Measurements from ENCODE around the gene HEATR1. TPM values are rescaled to one million over a fixed set of nuclear protein-coding genes. Genes with fewer than 3 reads are reported as not detected.

The HEATR1 gene
- total RNA-seq, 1 donor from 2014 or later: 27.8 TPM

DNA sequence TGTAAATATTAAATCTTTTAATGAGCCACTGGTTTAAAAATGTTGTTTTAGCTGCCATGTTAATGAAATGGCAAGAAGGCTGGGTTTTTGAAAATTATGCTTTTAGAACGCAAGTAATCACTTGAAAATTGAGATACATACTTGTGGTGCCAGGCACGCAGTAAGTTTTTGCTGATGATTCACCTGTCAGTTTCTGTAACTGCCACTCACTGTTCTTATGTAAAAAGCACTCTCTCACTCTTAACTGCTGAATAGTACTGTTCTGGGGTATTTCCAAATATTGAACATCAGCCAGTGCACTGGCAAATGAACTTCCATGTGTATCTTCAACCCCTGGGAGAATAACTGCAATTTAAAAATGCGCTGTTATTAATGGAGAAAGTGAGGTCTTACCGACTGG lies 62.6 kb downstream of the HEATR1 start:
- no peak for DNase-seq (ENCODE audit: extremely low read depth, low read depth, low spot score)

DNA sequence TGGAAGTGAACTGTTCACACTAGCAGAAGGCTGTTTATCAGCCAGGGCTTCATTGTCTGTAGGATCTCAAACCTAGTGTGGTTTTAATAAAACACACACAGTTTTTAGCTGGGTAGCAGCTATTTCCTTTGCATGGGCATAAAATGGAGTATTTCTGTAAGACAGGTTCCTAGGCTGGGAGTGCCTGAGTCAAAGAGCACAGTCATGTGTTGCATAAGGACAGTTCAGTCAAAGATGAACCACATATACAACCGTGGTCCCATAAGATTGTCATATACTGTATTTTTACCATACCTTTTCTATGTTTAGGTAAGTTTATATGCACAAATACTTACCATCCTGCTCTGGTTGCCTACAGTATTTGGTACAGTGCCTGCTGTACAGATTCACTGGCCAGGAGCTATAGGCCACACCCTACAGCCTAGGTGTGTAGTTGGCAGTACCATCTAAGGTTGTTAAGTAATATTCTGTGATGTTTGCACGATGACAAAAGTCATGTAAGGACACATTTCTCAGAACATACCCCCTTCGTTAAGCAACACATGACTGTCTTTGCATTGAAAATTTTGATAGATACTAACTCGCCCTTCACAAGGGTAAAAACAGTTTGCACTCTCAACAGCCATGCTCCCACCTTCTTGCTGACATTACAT lies 63.4 kb downstream of the HEATR1 start:
- DNase-seq (ENCODE audit: extremely low read depth, low read depth, low spot score): no peak

DNA sequence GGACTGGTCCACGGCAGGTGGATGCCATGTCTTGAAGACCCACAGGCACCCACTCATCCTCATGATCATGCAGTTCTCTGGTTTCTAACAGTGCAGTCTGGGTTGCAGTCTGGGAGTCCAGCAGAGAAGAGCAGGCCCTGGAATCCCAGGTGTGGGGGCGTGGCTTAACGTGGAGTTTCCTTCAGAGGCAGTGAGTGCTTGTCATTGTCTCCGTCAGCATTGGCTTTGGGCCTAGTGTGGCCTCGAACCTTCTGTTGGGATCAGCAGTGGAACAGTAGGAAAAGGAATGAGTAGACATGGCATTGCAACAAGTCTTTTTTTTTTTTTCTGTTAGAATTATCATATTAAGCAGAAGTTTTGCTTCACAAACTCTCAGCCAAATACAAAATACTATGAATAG lies 67.8 kb downstream of the HEATR1 start:
- DNase-seq (ENCODE audit: extremely low read depth, low read depth, low spot score): no peak

DNA sequence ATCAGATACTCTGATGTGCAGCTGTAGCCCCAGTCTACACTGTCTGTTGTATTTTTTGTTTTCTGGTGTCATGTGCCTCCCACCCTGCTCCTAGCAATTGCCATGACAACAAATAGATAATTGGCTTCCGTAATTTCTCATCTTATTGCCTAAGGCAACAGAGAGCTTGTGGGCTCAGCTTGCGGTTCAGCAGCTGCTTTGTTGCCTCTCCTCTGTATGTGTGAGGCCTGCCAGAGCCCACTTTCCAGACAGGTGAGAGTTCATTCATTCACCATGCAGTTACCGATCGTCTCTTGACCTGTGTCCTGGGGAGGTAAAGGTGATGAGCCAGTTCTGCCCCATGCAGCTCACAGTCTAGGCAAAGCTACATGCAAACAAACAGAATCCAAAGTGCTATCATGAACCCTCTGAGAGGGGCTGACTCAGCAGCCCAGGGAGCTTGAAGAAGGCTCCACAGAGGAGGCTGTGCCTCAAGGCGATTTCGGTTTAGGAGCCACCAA lies 68.6 kb downstream of the HEATR1 start:
- DNase-seq (ENCODE audit: extremely low read depth, low read depth, low spot score): no peak

DNA sequence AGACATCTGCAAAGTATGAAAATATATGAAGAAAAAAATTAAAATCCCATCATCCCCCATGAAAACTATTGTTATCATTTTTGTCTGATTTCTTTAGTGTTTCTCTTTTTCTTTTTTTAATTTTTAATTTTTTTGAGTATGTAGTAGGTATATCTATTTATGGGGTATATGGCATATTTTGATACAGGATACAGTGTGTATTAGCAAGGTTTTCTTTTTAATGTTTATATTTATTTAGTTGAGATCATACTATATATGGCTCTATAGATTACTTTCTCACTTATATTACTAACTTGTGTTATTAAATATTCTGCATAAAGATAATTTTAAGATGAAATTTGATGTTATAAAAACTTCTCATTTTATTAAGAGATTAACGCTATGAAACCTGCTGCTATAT lies 69.1 kb downstream of the HEATR1 start:
- DNase-seq (ENCODE audit: extremely low read depth, low read depth, low spot score): no peak

DNA sequence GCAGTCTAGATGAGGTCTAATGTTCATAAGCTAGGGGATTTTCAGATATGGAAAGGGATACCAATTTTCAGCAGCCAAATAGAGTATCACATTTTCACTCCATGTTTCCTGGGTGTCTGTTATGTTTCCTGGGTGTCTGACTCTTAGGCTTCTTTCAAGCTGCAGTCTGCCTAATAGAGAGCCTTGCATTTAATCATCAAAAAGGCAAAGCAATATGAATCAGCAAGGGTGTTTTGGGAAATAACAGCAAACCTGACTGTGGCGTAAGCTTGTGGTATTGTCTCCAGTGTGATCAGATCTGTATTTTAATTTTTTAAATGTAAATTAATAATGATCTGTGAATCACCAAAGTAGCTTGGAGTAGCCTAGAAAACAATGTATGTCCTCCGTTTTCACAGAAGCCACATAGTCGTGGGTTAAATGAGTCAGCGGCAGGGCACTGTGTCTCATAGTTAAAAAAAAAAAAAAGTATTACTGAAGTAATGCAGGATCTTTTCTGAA lies 70.1 kb downstream of the HEATR1 start:
- peak; percentile 16 for DNase-seq (ENCODE audit: extremely low read depth, low read depth, low spot score)

DNA sequence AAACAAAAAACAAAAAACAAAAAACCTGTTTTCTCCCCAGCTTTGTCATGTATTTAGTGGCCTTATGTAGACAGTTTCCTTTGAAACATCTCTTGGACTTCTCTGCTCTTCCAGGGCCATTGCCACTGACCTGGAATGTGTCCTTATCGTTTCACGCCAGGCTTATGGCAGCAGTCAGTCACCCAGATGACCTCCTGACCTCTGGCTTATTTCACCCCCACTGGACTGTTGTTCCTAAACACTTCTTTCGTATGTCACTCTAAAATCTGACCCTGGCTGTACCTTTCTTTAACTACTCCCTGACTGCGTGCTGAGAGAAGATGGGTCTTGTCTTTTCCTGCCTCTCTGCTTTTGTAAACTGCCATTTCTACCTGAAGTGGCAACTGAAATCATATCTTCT lies 71.5 kb downstream of the HEATR1 start:
- no peak for DNase-seq (ENCODE audit: extremely low read depth, low read depth, low spot score)

DNA sequence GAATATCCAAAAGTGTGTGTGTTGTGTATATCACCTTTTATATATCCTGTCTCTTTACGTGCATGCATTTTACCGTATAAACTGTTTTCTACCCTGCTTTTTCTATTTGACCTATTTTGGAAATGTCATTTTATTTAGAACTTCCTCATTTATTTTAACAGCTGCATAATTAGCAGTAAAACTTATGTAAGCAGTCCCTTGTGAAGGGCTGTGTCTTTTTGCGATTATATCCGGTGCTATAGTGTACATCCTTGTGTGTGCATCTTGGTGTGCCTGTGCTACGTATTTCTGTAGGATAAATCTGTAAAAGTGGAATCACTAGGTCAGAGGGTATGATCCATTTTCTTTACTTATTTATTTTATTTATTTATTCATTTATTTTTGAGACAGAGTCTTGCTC lies 73.4 kb downstream of the HEATR1 start:
- DNase-seq (ENCODE audit: extremely low read depth, low read depth, low spot score): no peak

DNA sequence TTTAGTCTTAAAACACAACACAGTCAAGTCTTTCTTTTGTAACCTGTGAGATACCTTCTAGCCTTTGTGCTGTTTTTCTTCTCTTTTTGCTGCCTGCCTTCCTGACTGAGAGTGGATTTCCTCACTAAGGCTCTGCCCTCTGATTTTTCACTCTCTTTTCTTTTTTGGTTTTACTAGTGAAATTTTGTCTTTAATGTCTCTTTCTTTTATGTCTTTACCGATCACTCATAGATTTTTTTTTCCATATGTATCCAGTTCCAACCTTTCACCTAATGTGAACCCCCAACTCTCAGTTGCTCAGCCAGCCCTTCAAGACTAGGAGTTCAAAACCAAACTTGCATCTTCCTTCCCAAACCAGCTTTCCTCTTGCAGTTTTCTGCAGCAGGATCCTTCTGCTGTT lies 74.0 kb downstream of the HEATR1 start:
- DNase-seq (ENCODE audit: extremely low read depth, low read depth, low spot score): no peak

DNA sequence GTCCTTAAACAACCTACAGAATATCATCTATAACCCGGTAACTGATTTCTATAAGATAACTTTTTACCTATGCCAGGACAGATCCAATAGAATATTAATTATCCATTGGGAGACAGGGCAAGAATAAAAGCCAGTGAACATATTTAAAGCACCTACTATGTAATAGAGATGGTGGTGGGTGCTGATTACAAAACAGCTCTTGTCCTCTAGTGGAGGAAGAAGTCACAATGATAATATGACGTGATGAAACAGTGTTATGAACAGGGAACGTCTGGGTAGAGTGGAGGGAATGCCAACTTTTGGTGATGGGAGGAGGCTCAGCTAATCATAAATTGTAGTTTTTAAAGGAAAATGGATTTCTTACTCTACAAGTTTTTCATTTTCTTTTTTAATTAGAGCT lies 78.2 kb downstream of the HEATR1 start:
- no peak for DNase-seq (ENCODE audit: extremely low read depth, low read depth, low spot score)

DNA sequence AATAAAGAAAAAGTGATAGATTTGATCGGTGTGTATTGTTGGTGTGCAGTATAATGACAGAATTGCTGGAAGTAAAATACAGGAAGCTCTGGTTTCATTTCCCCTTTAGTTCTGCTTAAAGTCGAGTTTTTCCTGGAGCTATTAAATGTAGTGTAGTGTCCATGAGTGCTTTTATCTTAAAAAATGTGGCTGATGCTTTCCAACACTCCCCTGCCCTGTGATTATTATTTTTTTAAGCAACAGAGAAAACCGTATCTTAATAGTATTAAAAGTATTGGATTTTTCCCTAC lies 79.5 kb downstream of the HEATR1 start:
- no peak for DNase-seq (ENCODE audit: extremely low read depth, low read depth, low spot score)

DNA sequence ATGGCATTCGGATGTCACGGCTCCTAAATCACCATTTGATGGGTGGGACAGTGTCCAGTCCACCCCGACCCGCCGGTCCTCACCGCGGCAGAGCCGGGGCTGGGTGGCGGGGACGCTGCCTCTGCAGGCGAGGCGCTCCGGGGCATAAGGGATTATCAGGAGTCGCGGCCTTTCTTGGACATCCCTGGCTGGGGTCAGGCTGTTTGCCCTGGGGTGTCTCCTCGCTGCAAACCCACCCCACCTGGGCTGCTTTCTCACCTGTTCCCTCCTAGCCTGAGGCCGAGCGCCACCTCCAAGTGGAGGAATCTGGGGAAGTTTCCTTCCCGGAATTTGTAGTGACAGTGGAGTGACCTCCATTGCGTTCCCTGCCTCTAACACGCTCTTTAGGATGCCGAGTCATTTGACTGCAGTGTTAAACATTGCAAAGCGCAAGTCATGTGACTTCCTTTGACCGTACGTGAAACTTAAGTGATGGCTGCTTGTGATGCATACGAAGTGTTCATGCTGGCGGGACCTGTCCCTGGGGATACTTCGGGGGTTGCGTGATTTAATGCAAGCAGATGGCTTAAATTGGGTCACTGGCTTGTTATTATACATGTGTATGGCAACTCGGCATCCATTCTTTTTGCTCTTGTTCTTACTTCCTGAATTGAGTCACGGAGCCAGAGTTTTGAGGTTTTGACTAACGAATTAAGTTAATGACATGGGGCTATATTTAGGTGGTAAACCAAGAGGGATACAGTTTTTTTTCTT lies 80.0 kb downstream of the HEATR1 start:
- DNase-seq (ENCODE audit: extremely low read depth, low read depth, low spot score): peak; percentile 45

DNA sequence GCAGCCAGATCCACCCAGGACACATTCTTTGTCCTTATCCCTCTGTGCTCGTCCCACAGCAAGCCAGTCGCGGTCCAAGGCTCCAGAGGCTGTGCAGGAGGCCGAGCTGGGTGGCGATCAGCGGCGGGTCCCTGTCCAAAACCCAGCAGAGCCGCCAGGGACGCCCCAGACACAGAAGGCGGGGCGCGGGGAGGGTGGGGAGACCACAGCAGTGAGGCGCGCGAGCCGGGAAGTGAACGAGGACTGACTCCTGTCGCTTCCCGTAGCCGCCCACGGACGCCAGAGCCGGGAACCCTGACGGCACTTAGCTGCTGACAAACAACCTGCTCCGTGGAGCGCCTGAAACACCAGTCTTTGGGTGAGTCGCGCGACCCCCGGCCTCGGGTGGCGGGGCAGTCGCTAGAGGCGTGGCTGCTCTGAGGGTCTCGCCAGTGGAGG lies 80.6 kb downstream of the HEATR1 start, which contains the start of gene LGALS8:
TSS of gene LGALS8 (plus strand) at position 279 of the 438 bp plus-strand sequence. CDS start 2,089 bp downstream, outside the sequence.
- peak; percentile 25 for DNase-seq (ENCODE audit: extremely low read depth, low read depth, low spot score)

DNA sequence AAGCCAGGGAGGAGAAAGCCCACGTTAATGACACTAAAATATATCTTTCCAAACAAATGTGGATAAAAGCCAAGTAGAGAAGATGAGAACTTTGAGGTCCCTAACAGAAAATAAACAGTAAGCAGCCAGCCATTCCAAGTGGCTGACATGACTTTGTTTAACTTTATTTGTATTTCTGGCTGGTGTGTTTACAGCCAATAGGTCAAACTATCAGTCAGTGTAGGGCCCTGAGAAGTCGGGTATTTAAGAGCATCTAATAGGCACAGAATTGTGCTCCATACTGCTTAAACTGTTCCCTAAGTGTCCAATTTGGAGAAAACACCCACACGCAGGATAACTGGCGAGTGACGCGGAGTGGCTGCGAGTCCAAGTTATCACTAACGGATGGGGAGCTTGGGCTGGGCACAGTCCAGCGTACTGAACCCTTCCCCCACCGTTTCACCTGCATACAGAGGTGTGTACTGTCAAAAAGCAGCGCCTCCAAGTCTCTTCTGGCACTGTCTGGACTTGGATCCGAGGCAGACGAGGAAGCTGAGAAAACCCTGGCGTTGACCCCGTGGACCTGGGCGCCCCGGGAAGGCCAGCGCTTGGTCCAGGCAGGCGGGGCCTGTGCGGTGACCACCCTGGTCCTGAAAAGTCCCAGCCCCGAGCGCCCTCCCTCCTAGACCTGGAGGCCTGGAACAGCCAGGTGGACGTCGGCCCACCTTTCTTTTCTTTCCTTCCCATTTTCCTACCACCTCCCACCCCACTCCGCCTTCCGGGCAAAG lies 81.2 kb downstream of the HEATR1 start:
- DNase-seq (ENCODE audit: extremely low read depth, low read depth, low spot score): no peak

DNA sequence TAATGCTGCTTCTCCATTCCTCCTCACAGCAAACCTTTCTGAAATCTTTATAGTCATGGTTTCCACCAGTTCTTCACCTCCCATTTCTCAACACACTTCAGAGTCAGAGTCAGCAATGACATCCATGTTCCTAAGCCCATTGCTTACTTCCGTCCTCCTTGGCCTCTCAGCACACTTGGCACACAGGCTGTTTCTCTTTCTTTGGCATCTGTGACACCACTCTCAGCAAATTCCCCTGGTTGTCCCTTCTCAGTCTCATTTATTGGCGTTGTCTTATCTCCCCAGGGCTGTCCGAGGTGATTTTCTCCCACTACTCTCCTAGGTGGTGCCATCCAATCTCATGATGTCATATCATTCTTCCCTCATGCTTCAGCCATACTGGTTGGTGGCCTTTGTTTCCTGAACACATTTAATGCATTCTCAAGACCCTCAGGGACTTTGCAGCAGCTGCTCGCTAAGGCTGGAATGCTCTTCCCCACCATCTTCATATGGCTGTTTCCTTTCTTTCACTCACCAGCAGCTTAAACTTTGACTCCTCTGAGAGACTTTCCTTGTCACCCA lies 83.8 kb downstream of the HEATR1 start:
- DNase-seq (ENCODE audit: extremely low read depth, low read depth, low spot score): no peak

DNA sequence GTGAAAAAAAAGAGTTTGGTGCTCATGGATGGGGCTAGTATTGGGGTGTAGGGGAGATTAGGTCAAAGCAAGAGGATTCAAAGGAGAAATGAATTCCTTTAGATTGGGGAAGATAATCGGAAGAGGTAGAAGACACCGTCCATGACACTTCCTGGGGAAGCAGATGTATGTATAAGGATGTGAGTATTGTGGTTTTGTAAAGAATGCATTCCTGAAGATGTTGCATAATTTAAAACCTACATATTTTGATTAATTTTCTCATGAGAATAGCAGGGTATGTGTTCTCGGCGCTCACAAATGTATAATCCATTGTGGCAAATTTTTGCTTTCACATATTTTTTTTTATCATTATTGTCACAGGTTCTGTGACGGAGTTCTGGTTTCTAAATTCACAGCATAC lies 86.0 kb downstream of the HEATR1 start:
- no peak for DNase-seq (ENCODE audit: extremely low read depth, low read depth, low spot score)

DNA sequence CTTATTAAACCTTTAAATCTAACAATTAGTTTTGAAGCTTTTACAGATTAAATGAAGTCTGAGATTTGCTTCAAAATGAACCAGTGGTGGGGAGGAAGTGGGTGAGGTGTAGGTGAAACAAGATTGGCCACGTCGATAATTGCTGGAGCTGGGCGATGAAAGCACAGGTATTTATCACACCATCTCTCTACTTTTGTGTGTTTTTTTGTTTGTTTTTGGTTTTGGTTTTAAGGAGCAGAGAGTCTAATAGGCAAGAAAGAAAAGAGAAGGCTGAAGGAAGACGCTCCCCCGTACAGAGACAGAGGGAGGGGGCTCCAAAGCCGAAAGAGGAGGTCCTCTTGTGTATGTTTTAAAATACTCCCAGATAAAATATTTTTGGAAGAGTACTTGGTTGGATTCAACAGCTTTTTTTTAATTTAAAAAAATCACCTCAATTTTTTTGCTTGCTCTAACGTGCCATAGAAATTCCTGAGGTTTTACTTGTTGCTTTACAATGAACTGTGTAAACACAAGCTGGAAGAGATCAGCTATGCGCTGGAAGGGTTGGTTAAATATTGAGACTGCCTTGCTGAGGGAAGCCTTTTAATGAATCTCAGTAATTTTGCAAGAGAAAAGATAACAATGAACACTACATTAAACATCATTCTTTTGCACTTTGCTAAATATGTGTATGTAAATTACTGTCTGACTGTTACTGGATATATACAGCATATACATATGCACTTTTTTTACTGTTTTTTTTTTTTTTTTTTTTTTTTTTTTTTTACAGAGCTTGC lies 87.2 kb downstream of the HEATR1 start:
- no peak for DNase-seq (ENCODE audit: extremely low read depth, low read depth, low spot score)

DNA sequence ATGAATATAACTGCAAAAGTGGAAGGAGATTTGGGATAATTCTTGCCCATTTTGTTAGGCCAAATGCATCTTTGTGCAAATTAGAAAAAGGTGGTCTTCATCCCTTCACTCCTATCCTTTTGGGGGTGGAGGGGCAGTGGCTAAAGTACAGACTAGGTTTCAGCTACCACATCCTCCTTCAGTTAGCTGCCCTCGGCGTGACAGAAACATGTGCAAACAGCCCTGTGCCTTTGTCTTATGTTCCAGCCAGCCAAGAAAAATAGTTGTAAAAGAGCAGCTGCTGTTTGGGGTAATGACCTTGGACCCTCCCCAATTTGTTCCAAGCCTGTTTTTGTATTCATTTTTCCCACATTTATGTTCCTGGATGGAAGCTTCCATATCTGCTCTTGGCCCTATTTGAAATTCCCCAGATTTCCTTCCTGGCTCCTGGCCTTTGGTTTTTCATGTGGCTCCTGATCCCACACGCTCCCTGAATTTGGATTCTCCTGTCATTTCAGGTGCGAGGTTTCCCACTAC lies 88.8 kb downstream of the HEATR1 start:
- no peak for DNase-seq (ENCODE audit: extremely low read depth, low read depth, low spot score)

DNA sequence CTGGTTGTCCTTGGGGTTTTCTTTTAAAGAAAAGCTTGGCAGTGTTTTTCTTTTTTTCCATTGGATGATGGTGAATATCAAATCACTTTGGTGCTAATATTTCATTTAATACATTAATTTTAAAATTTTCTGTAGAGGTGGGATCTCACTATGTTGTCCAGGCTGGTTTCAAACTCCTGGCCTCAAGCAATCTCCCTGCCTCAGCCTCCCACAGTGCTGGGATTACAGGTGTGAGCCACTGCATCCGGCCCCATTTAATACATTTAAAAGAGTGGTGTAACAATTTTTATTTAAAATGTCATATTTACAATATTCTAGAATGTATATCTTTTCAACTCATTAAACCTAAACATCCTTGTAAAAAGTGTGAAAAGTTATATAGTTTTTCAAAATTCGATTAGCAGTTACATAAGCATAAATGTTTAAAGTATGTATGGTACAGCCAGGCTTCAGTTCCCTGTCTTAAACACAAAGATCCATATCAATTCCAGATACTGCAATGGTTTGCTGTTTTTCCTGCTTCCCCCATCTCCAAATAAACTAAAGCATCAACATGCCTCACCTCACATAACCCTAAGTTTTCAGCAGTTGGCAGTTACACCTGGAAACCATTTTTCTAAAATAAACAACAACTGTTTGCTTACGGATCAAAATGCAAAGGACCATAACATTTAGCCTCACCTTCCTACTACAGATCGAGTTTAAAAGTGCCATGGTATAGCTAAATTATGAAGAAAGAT lies 89.4 kb downstream of the HEATR1 start:
- DNase-seq (ENCODE audit: extremely low read depth, low read depth, low spot score): no peak
